SK-N-SH treated with all-trans-retinoic acid at 6 μM for 48 hours (cell line): ENCODE results near the gene ZNF358.

Experiments
- ARNTL ChIP-seq: fragments of 450-650 bp; formaldehyde crosslinking; IDR thresholded peaks from 2 replicates; pipeline ENCODE4 v1.5.0; 2020; ENCODE audit warnings: low read depth, mild to moderate bottlenecking, moderate library complexity, borderline replicate concordance
- GLIS3 ChIP-seq: fragments of 250-450 bp; sonication (Bioruptor Pico); IDR thresholded peaks from 2 replicates; pipeline ENCODE4 v1.5.0; 2020; ENCODE audit warnings: mild to moderate bottlenecking, moderate library complexity
- TOX ChIP-seq: fragments of 250-450 bp; sonication (Bioruptor Pico); IDR thresholded peaks from 2 replicates; pipeline ENCODE4 v1.8.0; 2021; ENCODE audit warnings: mild to moderate bottlenecking, moderate library complexity, borderline replicate concordance
- ZNF565 ChIP-seq: fragments of 450-650 bp; formaldehyde crosslinking; conservative IDR thresholded peaks from 2 replicates; pipeline ENCODE4 v1.5.0; 2020; ENCODE audit warnings: low read depth, mild to moderate bottlenecking, moderate library complexity
- ZNF70 ChIP-seq: fragments of 450-650 bp; formaldehyde crosslinking; IDR thresholded peaks from 2 replicates; pipeline ENCODE4 v1.5.0; 2020; ENCODE audit warnings: mild to moderate bottlenecking, moderate library complexity
- TF ChIP-seq, protein P1 (sequence below): fragments of 250-450 bp; sonication (Bioruptor Pico); IDR thresholded peaks from 2 replicates; pipeline ENCODE4 v1.5.0; 2020; ENCODE audit warnings: mild to moderate bottlenecking, moderate library complexity
- TF ChIP-seq, protein P2 (sequence below): fragments of 250-450 bp; sonication (Bioruptor Pico); IDR thresholded peaks from 2 replicates; pipeline ENCODE4 v1.8.0; 2020; ENCODE audit warnings: mild to moderate bottlenecking, moderate library complexity, borderline replicate concordance
- TF ChIP-seq, protein P3 (sequence below): fragments of 250-450 bp; sonication (Bioruptor Pico); IDR thresholded peaks from 2 replicates; pipeline ENCODE4 v1.5.1; 2020; ENCODE audit warnings: low read depth, mild to moderate bottlenecking, moderate library complexity

DNA sequence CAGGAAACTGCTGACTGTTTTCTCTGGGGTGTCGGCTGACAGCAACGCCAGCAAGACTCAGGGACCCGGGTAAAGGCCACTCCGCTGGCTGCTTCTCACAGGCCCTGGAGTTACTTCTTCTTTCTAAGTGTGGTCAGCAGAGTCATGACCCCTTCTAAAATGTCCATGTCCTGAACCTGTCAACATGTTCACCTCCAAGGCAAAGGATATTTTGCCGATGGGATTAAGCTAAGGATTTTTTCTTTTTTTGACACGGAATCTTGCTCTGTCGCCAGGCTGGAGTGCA is 35.0 kb upstream of the ZNF358 start:
- TF ChIP-seq, protein P1, sequence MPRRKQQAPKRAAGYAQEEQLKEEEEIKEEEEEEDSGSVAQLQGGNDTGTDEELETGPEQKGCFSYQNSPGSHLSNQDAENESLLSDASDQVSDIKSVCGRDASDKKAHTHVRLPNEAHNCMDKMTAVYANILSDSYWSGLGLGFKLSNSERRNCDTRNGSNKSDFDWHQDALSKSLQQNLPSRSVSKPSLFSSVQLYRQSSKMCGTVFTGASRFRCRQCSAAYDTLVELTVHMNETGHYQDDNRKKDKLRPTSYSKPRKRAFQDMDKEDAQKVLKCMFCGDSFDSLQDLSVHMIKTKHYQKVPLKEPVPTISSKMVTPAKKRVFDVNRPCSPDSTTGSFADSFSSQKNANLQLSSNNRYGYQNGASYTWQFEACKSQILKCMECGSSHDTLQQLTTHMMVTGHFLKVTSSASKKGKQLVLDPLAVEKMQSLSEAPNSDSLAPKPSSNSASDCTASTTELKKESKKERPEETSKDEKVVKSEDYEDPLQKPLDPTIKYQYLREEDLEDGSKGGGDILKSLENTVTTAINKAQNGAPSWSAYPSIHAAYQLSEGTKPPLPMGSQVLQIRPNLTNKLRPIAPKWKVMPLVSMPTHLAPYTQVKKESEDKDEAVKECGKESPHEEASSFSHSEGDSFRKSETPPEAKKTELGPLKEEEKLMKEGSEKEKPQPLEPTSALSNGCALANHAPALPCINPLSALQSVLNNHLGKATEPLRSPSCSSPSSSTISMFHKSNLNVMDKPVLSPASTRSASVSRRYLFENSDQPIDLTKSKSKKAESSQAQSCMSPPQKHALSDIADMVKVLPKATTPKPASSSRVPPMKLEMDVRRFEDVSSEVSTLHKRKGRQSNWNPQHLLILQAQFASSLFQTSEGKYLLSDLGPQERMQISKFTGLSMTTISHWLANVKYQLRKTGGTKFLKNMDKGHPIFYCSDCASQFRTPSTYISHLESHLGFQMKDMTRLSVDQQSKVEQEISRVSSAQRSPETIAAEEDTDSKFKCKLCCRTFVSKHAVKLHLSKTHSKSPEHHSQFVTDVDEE (CRISPR knock-in tag): no peak
- TF ChIP-seq TOX (CRISPR knock-in tag) (no peak), ARNTL (CRISPR knock-in tag) (no peak), GLIS3 (CRISPR knock-in tag) (no peak), ZNF565 (CRISPR knock-in tag) (no peak), ZNF70 (no peak)
- TF ChIP-seq, protein P2, sequence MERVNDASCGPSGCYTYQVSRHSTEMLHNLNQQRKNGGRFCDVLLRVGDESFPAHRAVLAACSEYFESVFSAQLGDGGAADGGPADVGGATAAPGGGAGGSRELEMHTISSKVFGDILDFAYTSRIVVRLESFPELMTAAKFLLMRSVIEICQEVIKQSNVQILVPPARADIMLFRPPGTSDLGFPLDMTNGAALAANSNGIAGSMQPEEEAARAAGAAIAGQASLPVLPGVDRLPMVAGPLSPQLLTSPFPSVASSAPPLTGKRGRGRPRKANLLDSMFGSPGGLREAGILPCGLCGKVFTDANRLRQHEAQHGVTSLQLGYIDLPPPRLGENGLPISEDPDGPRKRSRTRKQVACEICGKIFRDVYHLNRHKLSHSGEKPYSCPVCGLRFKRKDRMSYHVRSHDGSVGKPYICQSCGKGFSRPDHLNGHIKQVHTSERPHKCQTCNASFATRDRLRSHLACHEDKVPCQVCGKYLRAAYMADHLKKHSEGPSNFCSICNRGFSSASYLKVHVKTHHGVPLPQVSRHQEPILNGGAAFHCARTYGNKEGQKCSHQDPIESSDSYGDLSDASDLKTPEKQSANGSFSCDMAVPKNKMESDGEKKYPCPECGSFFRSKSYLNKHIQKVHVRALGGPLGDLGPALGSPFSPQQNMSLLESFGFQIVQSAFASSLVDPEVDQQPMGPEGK (CRISPR knock-in tag): no peak
- TF ChIP-seq, protein P3, sequence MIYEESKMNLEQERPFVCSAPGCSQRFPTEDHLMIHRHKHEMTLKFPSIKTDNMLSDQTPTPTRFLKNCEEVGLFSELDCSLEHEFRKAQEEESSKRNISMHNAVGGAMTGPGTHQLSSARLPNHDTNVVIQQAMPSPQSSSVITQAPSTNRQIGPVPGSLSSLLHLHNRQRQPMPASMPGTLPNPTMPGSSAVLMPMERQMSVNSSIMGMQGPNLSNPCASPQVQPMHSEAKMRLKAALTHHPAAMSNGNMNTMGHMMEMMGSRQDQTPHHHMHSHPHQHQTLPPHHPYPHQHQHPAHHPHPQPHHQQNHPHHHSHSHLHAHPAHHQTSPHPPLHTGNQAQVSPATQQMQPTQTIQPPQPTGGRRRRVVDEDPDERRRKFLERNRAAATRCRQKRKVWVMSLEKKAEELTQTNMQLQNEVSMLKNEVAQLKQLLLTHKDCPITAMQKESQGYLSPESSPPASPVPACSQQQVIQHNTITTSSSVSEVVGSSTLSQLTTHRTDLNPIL (CRISPR knock-in tag): no peak
